ENCODE measurements around the gene GBE1.

- TF ChIP-seq CTCF (IDR thresholded peaks at IDR 0.05), result no peak
- TF ChIP-seq POLR2A (IDR thresholded peaks at IDR 0.05), result no peak
- TF ChIP-seq POLR2AphosphoS5 (IDR thresholded peaks at IDR 0.05), result no peak
- no peak for TF ChIP-seq EP300 (IDR thresholded peaks at IDR 0.05)
Observed at GRCh38 chr3:81699536-81700320, 61.7 kb downstream of the GBE1 start.

Data from sigmoid colon (tissue), 4 donors.